ENCODE data around the gene RHOBTB1. TPM values are rescaled to one million over a fixed set of nuclear protein-coding genes. Genes with fewer than 3 reads are reported as not detected.

RHOBTB1 gene
- total RNA-seq, 1 experiment from 2014 or later, result 0.77 TPM

DNA sequence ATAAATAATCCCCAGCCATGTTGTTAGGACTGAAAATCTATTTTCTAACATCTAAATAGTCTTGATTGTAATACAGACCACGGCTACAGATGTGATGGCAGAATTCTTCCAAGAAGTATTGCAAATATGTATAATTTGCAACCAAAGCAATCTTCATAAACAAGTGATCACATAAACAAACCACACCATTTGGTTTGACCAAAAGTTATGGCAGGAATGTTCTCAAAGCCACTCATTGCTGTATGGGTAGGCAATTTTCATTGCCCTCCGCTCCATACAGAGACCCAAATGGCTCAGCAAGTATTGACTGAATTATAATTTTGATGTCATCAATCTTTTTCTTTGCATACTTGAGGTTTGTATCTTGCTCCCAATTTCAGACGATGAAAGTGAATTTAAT, 19.0 kb upstream of the RHOBTB1 start:
- DNase-seq (ENCODE audit: low read depth, low spot score), result no peak
- ChIA-PET CTCF (no interaction called here), POLR2A (no interaction called here)
- TF ChIP-seq TCF7L2 (IDR thresholded peaks at IDR 0.05; ENCODE audit: low read depth, low read length), result no peak
- no peak for TF ChIP-seq POLR2AphosphoS5 (IDR thresholded peaks at IDR 0.05; ENCODE audit: low read depth, low read length)
- no peak for TF ChIP-seq SIN3A (IDR thresholded peaks at IDR 0.05; ENCODE audit: borderline replicate concordance, insufficient read depth, low read depth, low read length)
- no peak for TF ChIP-seq REST (IDR thresholded peaks at IDR 0.05; ENCODE audit: insufficient read depth in 1 of 2, low read depth in 2 of 2, low read length in 1 of 2)
- TF ChIP-seq, protein P1, sequence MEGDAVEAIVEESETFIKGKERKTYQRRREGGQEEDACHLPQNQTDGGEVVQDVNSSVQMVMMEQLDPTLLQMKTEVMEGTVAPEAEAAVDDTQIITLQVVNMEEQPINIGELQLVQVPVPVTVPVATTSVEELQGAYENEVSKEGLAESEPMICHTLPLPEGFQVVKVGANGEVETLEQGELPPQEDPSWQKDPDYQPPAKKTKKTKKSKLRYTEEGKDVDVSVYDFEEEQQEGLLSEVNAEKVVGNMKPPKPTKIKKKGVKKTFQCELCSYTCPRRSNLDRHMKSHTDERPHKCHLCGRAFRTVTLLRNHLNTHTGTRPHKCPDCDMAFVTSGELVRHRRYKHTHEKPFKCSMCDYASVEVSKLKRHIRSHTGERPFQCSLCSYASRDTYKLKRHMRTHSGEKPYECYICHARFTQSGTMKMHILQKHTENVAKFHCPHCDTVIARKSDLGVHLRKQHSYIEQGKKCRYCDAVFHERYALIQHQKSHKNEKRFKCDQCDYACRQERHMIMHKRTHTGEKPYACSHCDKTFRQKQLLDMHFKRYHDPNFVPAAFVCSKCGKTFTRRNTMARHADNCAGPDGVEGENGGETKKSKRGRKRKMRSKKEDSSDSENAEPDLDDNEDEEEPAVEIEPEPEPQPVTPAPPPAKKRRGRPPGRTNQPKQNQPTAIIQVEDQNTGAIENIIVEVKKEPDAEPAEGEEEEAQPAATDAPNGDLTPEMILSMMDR (IDR thresholded peaks at IDR 0.05), result no peak
- no TSS peak for BruUV-seq (replicated peaks)
- Histone ChIP-seq H3K36me3 (ENCODE audit: control insufficient read depth, insufficient read depth, low read length) (no peaks in the 10 kb centered on the region), H3K27me3 (ENCODE audit: control insufficient read depth, insufficient read depth, low read length) (no peaks in the 10 kb centered on the region), H3K27ac (ENCODE audit: low read length) (no peak overlapping the region), H3K4me3 (ENCODE audit: low read depth in 2 of 2, low read length in 2 of 2) (no peak overlapping the region), H3K9me3 (ENCODE audit: control insufficient read depth, insufficient read depth, low read depth, low read length) (no peaks in the 10 kb centered on the region), H3K4me1 (ENCODE audit: control insufficient read depth, insufficient read depth, low read length) (peaks cover 11% of the 10 kb centered on the region)
- ATAC-seq, result no peak
- intact Hi-C loops (cut with micrococcal nuclease; ENCODE audit: unreplicated experiment) (loop anchor here (5.0 kb wide), 1 partner anchor 81 kb away; no protein-coding TSS in a partner anchor), in situ Hi-C loops (cut with HindIII; ENCODE audit: low pct_unique_long_range_greater_than_20kb, low sequenced_read_pairs) (no loop called here)

DNA sequence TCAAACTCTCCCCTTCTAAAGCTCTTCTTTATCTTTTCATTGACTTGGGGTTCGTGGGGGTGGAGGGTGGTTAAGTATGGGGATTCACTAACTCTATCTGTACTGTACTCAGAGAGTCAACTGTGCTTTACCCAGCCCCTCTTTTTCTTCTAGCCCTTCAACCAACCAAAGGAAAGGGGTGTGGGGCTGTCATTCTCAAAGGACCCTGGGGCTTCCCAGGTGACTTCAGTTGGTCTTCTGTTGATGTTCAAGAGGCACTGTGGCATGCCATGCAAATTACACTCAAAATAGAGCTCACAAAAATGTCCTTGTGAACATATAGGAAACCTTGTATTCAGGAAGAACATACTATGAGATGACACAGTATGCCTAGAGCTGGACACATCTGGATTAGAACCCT, 16.9 kb upstream of the RHOBTB1 start:
- TF ChIP-seq REST (IDR thresholded peaks at IDR 0.05; ENCODE audit: insufficient read depth in 1 of 2, low read depth in 2 of 2, low read length in 1 of 2), result no peak
- no peak for TF ChIP-seq SIN3A (IDR thresholded peaks at IDR 0.05; ENCODE audit: borderline replicate concordance, insufficient read depth, low read depth, low read length)
- no peak for TF ChIP-seq TCF7L2 (IDR thresholded peaks at IDR 0.05; ENCODE audit: low read depth, low read length)
- TF ChIP-seq, protein P1 (IDR thresholded peaks at IDR 0.05), result no peak
- no peak for TF ChIP-seq POLR2AphosphoS5 (IDR thresholded peaks at IDR 0.05; ENCODE audit: low read depth, low read length)
- DNase-seq (ENCODE audit: low read depth, low spot score) (no peak), ATAC-seq (no peak)
- CTCF ChIA-PET, result interaction anchor here (0.7 kb wide), 1 partner anchor 12 kb away, joined by 4 read pairs; no protein-coding TSS in a partner anchor
- Histone ChIP-seq H3K27ac (ENCODE audit: low read length) (no peak overlapping the region), H3K9me3 (ENCODE audit: control insufficient read depth, insufficient read depth, low read depth, low read length) (no peaks in the 10 kb centered on the region), H3K27me3 (ENCODE audit: control insufficient read depth, insufficient read depth, low read length) (no peaks in the 10 kb centered on the region), H3K4me1 (ENCODE audit: control insufficient read depth, insufficient read depth, low read length) (peaks cover 11% of the 10 kb centered on the region), H3K36me3 (ENCODE audit: control insufficient read depth, insufficient read depth, low read length) (no peaks in the 10 kb centered on the region), H3K4me3 (ENCODE audit: low read depth in 2 of 2, low read length in 2 of 2) (no peak overlapping the region)
- no TSS peak for BruUV-seq (replicated peaks)
- POLR2A ChIA-PET, result no interaction called here
- intact Hi-C loops (cut with micrococcal nuclease; ENCODE audit: unreplicated experiment), result loop anchor here (5.0 kb wide), 1 partner anchor 79 kb away; no protein-coding TSS in a partner anchor
- in situ Hi-C loops (cut with HindIII; ENCODE audit: low pct_unique_long_range_greater_than_20kb, low sequenced_read_pairs), result no loop called here

All from Panc1 (cell line).